Hepatocyte (in vitro differentiated cells): ENCODE results near the gene FOXB1.

Experiments
- CTCF ChIP-seq: fragments of 200-600 bp; sonication (generic); IDR thresholded peaks from 2 replicates; pipeline ENCODE4 v1.5.1; 2016; ENCODE audit warnings: antibody characterized with exemption, mild to moderate bottlenecking; ENCODE audit not compliant: poor library complexity
- EZH2 ChIP-seq: fragments of 200-600 bp; sonication (generic); IDR thresholded peaks from 2 replicates; pipeline ENCODE4 v1.6.1; 2016; ENCODE audit warnings: antibody characterized with exemption, mild to moderate bottlenecking, borderline replicate concordance
- EZH2phosphoT487 ChIP-seq: fragments of 200-600 bp; sonication (generic); IDR thresholded peaks from one replicate; pipeline ENCODE4 v1.6.1; 2018; ENCODE audit warnings: antibody characterized with exemption, mild to moderate bottlenecking, low read depth, moderate library complexity; ENCODE audit not compliant: unreplicated experiment, severe bottlenecking

GRCh38 chr15:59993950-59994401 lies 10.1 kb upstream of the FOXB1 start:
- TF ChIP-seq CTCF (no peak), EZH2phosphoT487 (no peak), EZH2 (no peak)
